ENCODE data around the gene GDF10.

Gene GDF10

GRCh38 chr10:47308775-47309174 is 8.8 kb downstream of the GDF10 start:
- TF ChIP-seq CTCF (IDR thresholded peaks at IDR 0.05; ENCODE audit: borderline replicate concordance, extremely low read depth, low read length, poor library complexity, severe bottlenecking) (no peak), EZH2 (IDR thresholded peaks at IDR 0.05; ENCODE audit: borderline replicate concordance, low read depth, low read length, severe bottlenecking) (no peak)
- ATAC-seq (ENCODE audit: insufficient read depth, low read depth) (no peak), DNase-seq (no peak)
- no peaks in the 10 kb centered on the region for H3K9me3 ChIP-seq (ENCODE audit: insufficient read depth, low read length, severe bottlenecking)
- no peak overlapping the region for H3K27ac ChIP-seq (ENCODE audit: low read length)
- no peaks in the 10 kb centered on the region for H3K79me2 ChIP-seq (ENCODE audit: insufficient read depth, low read length)
- no peak overlapping the region for H3K4me2 ChIP-seq (ENCODE audit: insufficient read depth, low read length)
- no peaks in the 10 kb centered on the region; the same call in 1 of the 2 replicates for H4K20me1 ChIP-seq (ENCODE audit: insufficient read depth, low read length)
- H3K36me3 ChIP-seq (ENCODE audit: insufficient read depth, low read length) = no peaks in the 10 kb centered on the region
- H3K4me3 ChIP-seq (ENCODE audit: low read depth in 1 of 2, low read length in 2 of 2) = no peak overlapping the region
- H3K9ac ChIP-seq (ENCODE audit: low read depth, low read length) = no peak overlapping the region
- no peaks in the 10 kb centered on the region for H3K27me3 ChIP-seq (ENCODE audit: insufficient read depth, low read length, poor library complexity)
- peaks cover 54% of the 10 kb centered on the region for H3K4me1 ChIP-seq (ENCODE audit: insufficient read depth, low read length)
- no peak overlapping the region for H2AFZ ChIP-seq (ENCODE audit: low read depth, low read length)

- TF ChIP-seq EZH2 (IDR thresholded peaks at IDR 0.05; ENCODE audit: borderline replicate concordance, low read depth, low read length, severe bottlenecking) (no peak), CTCF (IDR thresholded peaks at IDR 0.05; ENCODE audit: borderline replicate concordance, extremely low read depth, low read length, poor library complexity, severe bottlenecking) (peak; percentile 76)
- no peak overlapping the region for H3K27ac ChIP-seq (ENCODE audit: low read length)
- H3K79me2 ChIP-seq (ENCODE audit: insufficient read depth, low read length) = no peaks in the 10 kb centered on the region
- no peak overlapping the region for H2AFZ ChIP-seq (ENCODE audit: low read depth, low read length)
- no peak overlapping the region for H3K4me2 ChIP-seq (ENCODE audit: insufficient read depth, low read length)
- no peak overlapping the region for H3K4me3 ChIP-seq (ENCODE audit: low read depth in 1 of 2, low read length in 2 of 2)
- ATAC-seq (ENCODE audit: insufficient read depth, low read depth) = no peak
- no peaks in the 10 kb centered on the region; the same call in 1 of the 2 replicates for H4K20me1 ChIP-seq (ENCODE audit: insufficient read depth, low read length)
- H3K9ac ChIP-seq (ENCODE audit: low read depth, low read length) = no peak overlapping the region
- H3K36me3 ChIP-seq (ENCODE audit: insufficient read depth, low read length) = no peaks in the 10 kb centered on the region
- H3K9me3 ChIP-seq (ENCODE audit: insufficient read depth, low read length, severe bottlenecking) = no peaks in the 10 kb centered on the region
- H3K27me3 ChIP-seq (ENCODE audit: insufficient read depth, low read length, poor library complexity) = no peaks in the 10 kb centered on the region
- peaks cover 54% of the 10 kb centered on the region for H3K4me1 ChIP-seq (ENCODE audit: insufficient read depth, low read length)
- DNase-seq = peak; percentile 31
Measured at GRCh38 chr10:47309408-47310089, 9.6 kb downstream of the GDF10 start.

GRCh38 chr10:47310090-47310505 is 10.1 kb downstream of the GDF10 start:
- no peak overlapping the region for H3K9ac ChIP-seq (ENCODE audit: low read depth, low read length)
- H4K20me1 ChIP-seq (ENCODE audit: insufficient read depth, low read length) = no peaks in the 10 kb centered on the region; the same call in 1 of the 2 replicates
- no peak for TF ChIP-seq CTCF (IDR thresholded peaks at IDR 0.05; ENCODE audit: borderline replicate concordance, extremely low read depth, low read length, poor library complexity, severe bottlenecking)
- no peak for TF ChIP-seq EZH2 (IDR thresholded peaks at IDR 0.05; ENCODE audit: borderline replicate concordance, low read depth, low read length, severe bottlenecking)
- no peaks in the 10 kb centered on the region for H3K79me2 ChIP-seq (ENCODE audit: insufficient read depth, low read length)
- peaks cover 54% of the 10 kb centered on the region for H3K4me1 ChIP-seq (ENCODE audit: insufficient read depth, low read length)
- no peak for ATAC-seq (ENCODE audit: insufficient read depth, low read depth)
- no peak for DNase-seq
- H3K9me3 ChIP-seq (ENCODE audit: insufficient read depth, low read length, severe bottlenecking) = no peaks in the 10 kb centered on the region
- H3K27ac ChIP-seq (ENCODE audit: low read length) = peak overlapping the region; percentile 85; the same call in 1 of the 2 replicates
- no peaks in the 10 kb centered on the region for H3K27me3 ChIP-seq (ENCODE audit: insufficient read depth, low read length, poor library complexity)
- no peak overlapping the region for H2AFZ ChIP-seq (ENCODE audit: low read depth, low read length)
- no peak overlapping the region for H3K4me2 ChIP-seq (ENCODE audit: insufficient read depth, low read length)
- no peak overlapping the region for H3K4me3 ChIP-seq (ENCODE audit: low read depth in 1 of 2, low read length in 2 of 2)
- H3K36me3 ChIP-seq (ENCODE audit: insufficient read depth, low read length) = no peaks in the 10 kb centered on the region

All from DND-41 (cell line).